Spleen (tissue), 7 donors: ENCODE measurements around the gene ANKEF1.

Experiments
- CTCF ChIP-seq, 11 experiments: fragments of 200-600 bp in 7 of 11; fragments of 450-650 bp in 4 of 11; sonication (generic) in 4 of 11; IDR thresholded peaks in 8 of 11; conservative IDR thresholded peaks in 3 of 11; 1 replicate in 7 of 11; 2 replicates in 4 of 11; pipeline versions ENCODE4 v1.4.0 to v1.8.0; 2016 to 2021; ENCODE audit warnings: antibody characterized with exemption in 11 of 11, inconsistent platforms in 4 of 11, mild to moderate bottlenecking in 1 of 11
- POLR2A ChIP-seq, 3 donors: fragments of 450-650 bp; IDR thresholded peaks; one replicate each; pipeline ENCODE4 v1.5.1; 2017; ENCODE audit warnings: antibody characterized with exemption in 3 of 3, mild to moderate bottlenecking in 1 of 3
- POLR2AphosphoS5 ChIP-seq, 3 donors: sonication (generic); formaldehyde crosslinking; IDR thresholded peaks; one replicate each; pipeline ENCODE4 v1.5.1; 2017; ENCODE audit warnings: antibody characterized with exemption in 3 of 3
- donor health status: DM: no; HTN: no; CAD: no; lungs with moderate emphysema.
- donor health status: DM: no; HTN: no; CAD: no.
- donor health status: DM: no; HTN: no; CAD: no.

GRCh38 chr20:10063482-10063881, 28.7 kb downstream of the ANKEF1 start:
- TF ChIP-seq POLR2A (IDR thresholded peaks at IDR 0.05) (no peak), CTCF (IDR thresholded peaks at IDR 0.05 in 8 of 11, conservative IDR thresholded peaks at IDR 0.05 in 3 of 11) (no peak), POLR2AphosphoS5 (IDR thresholded peaks at IDR 0.05) (no peak)
